ENCODE data around the gene CLEC20A. TPM values are rescaled to one million over a fixed set of nuclear protein-coding genes. Genes with fewer than 3 reads are reported as not detected.

The CLEC20A gene
- total RNA-seq, 1 donor from 2014 or later: not detected

DNA sequence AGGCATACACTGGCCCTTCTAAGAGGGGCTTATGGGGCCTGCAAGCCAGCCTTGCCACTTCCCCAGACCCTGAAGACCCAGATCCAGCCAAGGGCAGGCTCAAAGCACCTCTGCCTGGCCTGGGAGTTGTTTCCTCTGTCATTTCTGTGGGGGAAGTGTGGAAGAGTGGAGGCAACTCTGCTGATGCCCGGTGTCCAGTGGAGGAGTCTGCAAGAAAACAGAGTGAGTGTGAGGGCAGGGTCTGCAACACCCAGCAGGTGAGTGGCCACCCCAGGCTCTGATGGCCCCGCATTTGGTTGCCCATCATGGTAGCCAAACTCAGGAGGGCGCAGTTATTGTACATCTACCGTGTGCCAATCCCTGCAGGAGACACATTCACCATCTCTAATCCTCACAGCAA is 8.4 kb downstream of the CLEC20A start:
- H3K36me3 Mint-ChIP-seq (ENCODE audit: unreplicated experiment): no peaks in the 10 kb centered on the region
- no peak overlapping the region for H3K4me3 Mint-ChIP-seq (ENCODE audit: unreplicated experiment)
- peaks cover 8% of the 10 kb centered on the region for H3K9me3 Mint-ChIP-seq (ENCODE audit: unreplicated experiment)
- H3K4me1 Mint-ChIP-seq (ENCODE audit: low read depth, unreplicated experiment): no peaks in the 10 kb centered on the region
- DNase-seq: no peak
- no peak overlapping the region for H3K27ac Mint-ChIP-seq (ENCODE audit: unreplicated experiment)
- H3K27me3 Mint-ChIP-seq (ENCODE audit: unreplicated experiment): peaks cover 4% of the 10 kb centered on the region
- TF ChIP-seq, protein P1, sequence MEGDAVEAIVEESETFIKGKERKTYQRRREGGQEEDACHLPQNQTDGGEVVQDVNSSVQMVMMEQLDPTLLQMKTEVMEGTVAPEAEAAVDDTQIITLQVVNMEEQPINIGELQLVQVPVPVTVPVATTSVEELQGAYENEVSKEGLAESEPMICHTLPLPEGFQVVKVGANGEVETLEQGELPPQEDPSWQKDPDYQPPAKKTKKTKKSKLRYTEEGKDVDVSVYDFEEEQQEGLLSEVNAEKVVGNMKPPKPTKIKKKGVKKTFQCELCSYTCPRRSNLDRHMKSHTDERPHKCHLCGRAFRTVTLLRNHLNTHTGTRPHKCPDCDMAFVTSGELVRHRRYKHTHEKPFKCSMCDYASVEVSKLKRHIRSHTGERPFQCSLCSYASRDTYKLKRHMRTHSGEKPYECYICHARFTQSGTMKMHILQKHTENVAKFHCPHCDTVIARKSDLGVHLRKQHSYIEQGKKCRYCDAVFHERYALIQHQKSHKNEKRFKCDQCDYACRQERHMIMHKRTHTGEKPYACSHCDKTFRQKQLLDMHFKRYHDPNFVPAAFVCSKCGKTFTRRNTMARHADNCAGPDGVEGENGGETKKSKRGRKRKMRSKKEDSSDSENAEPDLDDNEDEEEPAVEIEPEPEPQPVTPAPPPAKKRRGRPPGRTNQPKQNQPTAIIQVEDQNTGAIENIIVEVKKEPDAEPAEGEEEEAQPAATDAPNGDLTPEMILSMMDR (IDR thresholded peaks at IDR 0.05; ENCODE audit: partially characterized antibody, unreplicated experiment): no peak

DNA sequence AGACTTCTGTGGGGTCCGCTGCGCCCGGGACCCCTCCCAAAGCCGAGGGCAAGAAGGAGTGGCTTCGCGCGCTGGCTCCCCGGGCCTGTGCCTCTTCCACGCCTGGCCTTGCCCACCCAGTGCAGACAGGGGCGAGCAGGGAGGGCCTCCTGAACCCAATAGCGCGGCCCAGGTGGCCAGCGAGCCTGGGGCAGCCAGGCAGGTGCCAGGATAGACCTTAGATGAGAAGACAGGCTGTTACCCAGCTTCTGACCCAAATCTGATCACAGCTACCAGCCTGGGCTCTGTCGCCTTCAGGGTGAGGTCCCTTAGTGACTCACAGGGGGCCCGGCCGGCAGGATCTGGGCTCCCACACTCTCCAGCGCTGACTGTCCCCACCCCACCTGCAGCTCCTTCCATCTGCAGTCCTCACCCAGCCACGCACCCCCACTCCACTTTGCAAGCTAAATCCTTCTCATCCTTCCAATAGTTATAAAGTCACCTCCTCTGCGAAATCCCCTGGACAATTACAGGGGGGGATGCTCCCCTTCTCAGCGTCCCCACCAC is 9.6 kb downstream of the CLEC20A start:
- Mint-ChIP-seq H3K27me3 (ENCODE audit: unreplicated experiment) (peaks cover 2% of the 10 kb centered on the region), H3K9me3 (ENCODE audit: unreplicated experiment) (peaks cover 8% of the 10 kb centered on the region), H3K4me1 (ENCODE audit: low read depth, unreplicated experiment) (no peaks in the 10 kb centered on the region), H3K36me3 (ENCODE audit: unreplicated experiment) (no peaks in the 10 kb centered on the region), H3K27ac (ENCODE audit: unreplicated experiment) (no peak overlapping the region), H3K4me3 (ENCODE audit: unreplicated experiment) (no peak overlapping the region)
- TF ChIP-seq, protein P1 (IDR thresholded peaks at IDR 0.05; ENCODE audit: partially characterized antibody, unreplicated experiment): no peak
- DNase-seq: no peak

DNA sequence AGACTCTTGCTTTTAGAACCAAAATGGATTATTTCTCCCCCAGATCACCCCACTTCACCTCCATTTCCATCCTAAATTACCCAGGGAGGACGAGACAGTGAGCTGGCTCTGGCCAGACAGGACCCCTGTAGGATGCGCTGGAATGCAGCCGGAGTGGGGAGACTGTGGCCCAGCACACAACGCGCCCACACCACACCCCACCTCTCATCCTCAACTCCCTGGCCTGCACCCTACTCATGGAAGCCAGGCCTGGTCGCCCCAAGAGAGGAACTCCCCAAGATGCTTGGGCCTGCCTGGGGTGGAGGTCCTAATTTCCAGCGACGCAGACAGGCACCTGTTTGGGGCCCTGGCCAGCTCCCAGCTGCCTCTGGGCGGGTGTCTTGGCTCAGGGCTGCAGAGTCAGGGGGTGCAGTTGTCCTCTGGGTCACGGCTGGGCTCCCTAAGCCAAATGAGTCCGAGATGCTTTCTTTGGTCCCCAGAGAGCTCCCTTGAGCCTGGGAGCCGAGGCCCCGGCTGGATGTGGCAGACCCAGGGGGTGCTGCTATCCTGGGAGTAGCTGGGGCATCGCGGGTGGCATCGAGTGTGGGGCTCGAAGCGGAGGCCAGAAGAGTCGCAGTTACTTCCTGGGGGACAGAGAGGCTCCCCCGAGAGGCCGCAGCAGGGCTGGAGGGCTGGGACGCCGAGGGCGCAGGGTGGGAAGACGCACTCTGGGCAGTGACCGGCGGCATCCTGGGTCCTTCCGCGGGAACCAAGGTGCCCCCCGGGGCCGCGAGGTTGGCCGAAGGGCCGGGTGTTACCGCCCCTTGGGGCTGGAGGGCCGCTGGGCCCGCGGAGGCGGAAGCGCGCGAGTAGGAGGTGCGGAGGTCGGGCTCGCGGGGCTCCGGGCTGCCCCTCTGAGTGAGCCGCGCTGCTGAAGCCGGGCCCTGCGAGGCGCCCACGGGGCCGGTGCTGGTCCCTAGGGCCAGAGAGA is 10.4 kb downstream of the CLEC20A start:
- no peak for DNase-seq
- Mint-ChIP-seq H3K27ac (ENCODE audit: unreplicated experiment) (no peak overlapping the region), H3K4me3 (ENCODE audit: unreplicated experiment) (no peak overlapping the region), H3K9me3 (ENCODE audit: unreplicated experiment) (peaks cover 5% of the 10 kb centered on the region), H3K36me3 (ENCODE audit: unreplicated experiment) (no peaks in the 10 kb centered on the region), H3K4me1 (ENCODE audit: low read depth, unreplicated experiment) (no peaks in the 10 kb centered on the region), H3K27me3 (ENCODE audit: unreplicated experiment) (peaks cover 2% of the 10 kb centered on the region)
- TF ChIP-seq, protein P1 (IDR thresholded peaks at IDR 0.05; ENCODE audit: partially characterized antibody, unreplicated experiment): no peak

- H3K27me3 Mint-ChIP-seq (ENCODE audit: unreplicated experiment): peaks cover 2% of the 10 kb centered on the region
- no peak overlapping the region for H3K27ac Mint-ChIP-seq (ENCODE audit: unreplicated experiment)
- no peaks in the 10 kb centered on the region for H3K36me3 Mint-ChIP-seq (ENCODE audit: unreplicated experiment)
- H3K9me3 Mint-ChIP-seq (ENCODE audit: unreplicated experiment): peaks cover 2% of the 10 kb centered on the region
- TF ChIP-seq, protein P1 (IDR thresholded peaks at IDR 0.05; ENCODE audit: partially characterized antibody, unreplicated experiment): no peak
- no peaks in the 10 kb centered on the region for H3K4me1 Mint-ChIP-seq (ENCODE audit: low read depth, unreplicated experiment)
- DNase-seq: no peak
- H3K4me3 Mint-ChIP-seq (ENCODE audit: unreplicated experiment): no peak overlapping the region
Observed at GRCh38 chr1:178485541-178485981, 11.2 kb downstream of the CLEC20A start.

Measured in glutamatergic neuron (in vitro differentiated cells).